Neural cell (in vitro differentiated cells): ENCODE measurements around the gene USP30. TPM values are rescaled to one million over a fixed set of nuclear protein-coding genes. Genes with fewer than 3 reads are reported as not detected.

Experiments
- H2AFZ ChIP-seq: fragments of 200-600, 300-800 bp; sonication (generic), shearing (Covaris generic); 2 replicates; pipeline ENCODE4 v1.6.0; 2014; ENCODE audit warnings: low read depth, mild to moderate bottlenecking, antibody characterized with exemption, low read length, moderate library complexity
- H3F3A ChIP-seq: fragments of 200-600 bp; shearing (Covaris generic); 2 replicates; pipeline ENCODE4 v1.6.1; 2016; ENCODE audit warnings: mild to moderate bottlenecking, moderate library complexity, mixed read lengths, antibody characterized with exemption, low read length; ENCODE audit not compliant: insufficient read depth, poor library complexity, severe bottlenecking
- H3K27ac ChIP-seq: fragments of 200-600, 300-800 bp; sonication (generic), shearing (Covaris generic); 2 replicates; pipeline ENCODE4 v1.5.1; 2014; ENCODE audit warnings: mild to moderate bottlenecking, low read length, moderate library complexity
- H3K27me3 ChIP-seq: fragments of 300-800, 200-600 bp; sonication (generic), shearing (Covaris generic); 2 replicates; pipeline ENCODE4 v1.6.0; 2014; ENCODE audit warnings: mild to moderate bottlenecking, low read depth, low read length, moderate library complexity; ENCODE audit not compliant: insufficient read depth
- H3K36me3 ChIP-seq: fragments of 300-800, 200-600 bp; sonication (generic), shearing (Covaris generic); 2 replicates; pipeline ENCODE4 v1.5.1; 2014; ENCODE audit warnings: mild to moderate bottlenecking, antibody characterized with exemption, low read length, moderate library complexity; ENCODE audit not compliant: insufficient read depth
- H3K4me2 ChIP-seq: fragments of 300-800, 200-600 bp; sonication (generic), shearing (Covaris generic); 2 replicates; pipeline ENCODE4 v1.6.0; 2014; ENCODE audit warnings: mild to moderate bottlenecking, low read length
- H3K4me3 ChIP-seq: fragments of 300-800, 200-600 bp; sonication (generic), shearing (Covaris generic); 2 replicates; pipeline ENCODE4 v1.5.1; 2014; ENCODE audit warnings: mild to moderate bottlenecking, low read length, moderate library complexity
- H3K79me2 ChIP-seq: fragments of 200-600 bp; shearing (Covaris generic); replicated peaks from 2 replicates; pipeline ENCODE4 v1.6.0; 2014; ENCODE audit warnings: mild to moderate bottlenecking, low read length, moderate library complexity; ENCODE audit not compliant: insufficient read depth
- H3K9ac ChIP-seq: fragments of 300-800, 200-600 bp; sonication (generic), shearing (Covaris generic); 2 replicates; pipeline ENCODE4 v1.6.1; 2016; ENCODE audit warnings: mild to moderate bottlenecking, low read length, mixed read lengths
- H3K9me2 ChIP-seq: fragments of 200-600 bp; shearing (Covaris generic); 2 replicates; pipeline ENCODE4 v1.6.1; 2016; ENCODE audit warnings: mild to moderate bottlenecking, low read length, mixed read lengths; ENCODE audit not compliant: insufficient read depth
- H3K9me3 ChIP-seq: fragments of 200-600, 300-800 bp; sonication (generic), shearing (Covaris generic); 2 replicates; pipeline ENCODE4 v1.6.1; 2016; ENCODE audit warnings: mild to moderate bottlenecking, mixed run types, low read length, moderate library complexity, mixed read lengths
- H4K20me1 ChIP-seq: fragments of 200-600 bp; shearing (Covaris generic); 2 replicates; pipeline ENCODE4 v1.6.1; 2016; ENCODE audit warnings: mild to moderate bottlenecking, mixed run types; ENCODE audit not compliant: insufficient read depth
- EP300 ChIP-seq: fragments of 450-650 bp; conservative IDR thresholded peaks from 2 replicates; pipeline ENCODE4 v1.6.1; 2014; ENCODE audit warnings: antibody characterized with exemption, mild to moderate bottlenecking, moderate library complexity; ENCODE audit not compliant: poor library complexity, severe bottlenecking
- EZH2 ChIP-seq: fragments of 200-600, 300-800 bp; shearing (Covaris generic), sonication (generic); IDR thresholded peaks from 2 replicates; pipeline ENCODE4 v1.6.1; 2014; ENCODE audit warnings: antibody characterized with exemption, low read length, borderline replicate concordance, mild to moderate bottlenecking; ENCODE audit not compliant: insufficient read depth, poor library complexity, severe bottlenecking
- MXI1 ChIP-seq: fragments of 450-650 bp; conservative IDR thresholded peaks from 2 replicates; pipeline ENCODE4 v1.6.1; 2014; ENCODE audit warnings: antibody characterized with exemption, mild to moderate bottlenecking; ENCODE audit not compliant: poor library complexity, severe bottlenecking
- POLR2AphosphoS5 ChIP-seq: IDR thresholded peaks from 2 replicates; pipeline ENCODE4 v1.6.1; 2012
- RAD21 ChIP-seq: fragments of 450-650 bp; conservative IDR thresholded peaks from 2 replicates; pipeline ENCODE4 v1.6.1; 2014; ENCODE audit warnings: antibody characterized with exemption, mild to moderate bottlenecking, moderate library complexity
- SMC3 ChIP-seq: fragments of 450-650 bp; conservative IDR thresholded peaks from 2 replicates; pipeline ENCODE4 v1.6.1; 2014; ENCODE audit warnings: antibody characterized with exemption, mild to moderate bottlenecking, moderate library complexity; ENCODE audit not compliant: poor library complexity
- TAF1 ChIP-seq: IDR thresholded peaks from 2 replicates; pipeline ENCODE4 v1.6.1; 2012; ENCODE audit warnings: low read depth
- polyA plus RNA-seq: library from polyadenylated mRNA; depleted of rRNA; stranded (reverse); fragments of >200 nt; gene quantifications from 2 replicates; pipeline ENCODE4 v1.2.3, GENCODE V29; 2014
- TF ChIP-seq, protein P1 (sequence below): IDR thresholded peaks from 2 replicates; pipeline ENCODE4 v1.6.1; 2012; ENCODE audit warnings: borderline replicate concordance
- TF ChIP-seq, protein P2 (sequence below): fragments of 450-650 bp; IDR thresholded peaks from 2 replicates; pipeline ENCODE4 v1.5.1; 2014; ENCODE audit warnings: antibody characterized with exemption, mild to moderate bottlenecking, moderate library complexity; ENCODE audit not compliant: poor library complexity, severe bottlenecking

Gene USP30
- polyA plus RNA-seq, 1 donor from 2014 or later = 37.2 TPM

DNA sequence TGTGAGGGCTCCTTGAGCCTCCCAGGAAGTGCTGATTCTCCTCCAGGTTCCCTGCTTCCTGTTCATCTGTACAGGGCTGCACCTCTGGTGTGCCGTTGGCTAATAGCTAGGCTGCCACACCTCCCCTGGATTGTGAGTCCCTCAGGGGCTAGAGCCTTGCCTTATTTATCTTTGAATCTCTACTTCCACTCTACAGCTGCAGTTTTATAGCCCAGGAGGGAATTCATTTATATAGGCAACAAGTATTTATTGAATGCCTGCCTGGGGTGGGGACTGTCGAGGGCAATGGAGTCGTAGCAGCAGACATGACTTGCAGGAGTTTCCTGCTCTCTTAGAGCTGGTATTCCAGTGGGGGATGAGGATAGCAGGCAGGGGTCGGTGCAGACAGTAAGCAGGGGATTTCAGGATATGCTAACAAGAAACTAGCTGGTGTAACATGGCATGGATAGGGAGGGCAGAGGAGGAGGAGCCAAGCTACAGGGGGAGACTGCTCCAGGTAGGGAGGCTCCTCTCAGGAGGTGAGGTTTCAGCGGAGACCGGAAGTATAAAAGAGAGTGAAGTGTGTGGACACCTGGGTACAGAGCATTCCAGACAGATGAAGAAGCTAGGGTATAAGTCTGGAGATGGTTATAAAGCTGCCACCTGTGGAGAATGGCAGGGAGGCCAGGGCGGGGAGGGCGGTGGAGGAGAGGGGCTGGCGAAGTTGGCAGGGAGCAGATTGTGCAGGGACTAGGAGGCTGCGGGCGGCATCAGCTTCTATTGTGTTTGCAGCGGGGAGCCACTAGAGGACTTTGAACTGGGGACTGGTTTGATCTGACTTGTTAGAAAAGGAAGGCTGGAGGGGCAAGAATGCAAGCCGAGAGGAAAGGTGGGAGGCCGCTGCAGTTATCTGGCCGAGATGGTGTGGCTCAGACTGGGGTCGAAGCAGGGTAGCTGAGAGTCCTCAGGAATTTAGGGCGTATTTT is 17.2 kb downstream of the USP30 start:
- H3K27ac ChIP-seq = no peak overlapping the region
- no peak overlapping the region for H3K4me3 ChIP-seq
- no peaks in the 10 kb centered on the region for H3F3A ChIP-seq
- no peak overlapping the region for H3K9ac ChIP-seq
- TF ChIP-seq SMC3 = no peak
- TF ChIP-seq, protein P1, sequence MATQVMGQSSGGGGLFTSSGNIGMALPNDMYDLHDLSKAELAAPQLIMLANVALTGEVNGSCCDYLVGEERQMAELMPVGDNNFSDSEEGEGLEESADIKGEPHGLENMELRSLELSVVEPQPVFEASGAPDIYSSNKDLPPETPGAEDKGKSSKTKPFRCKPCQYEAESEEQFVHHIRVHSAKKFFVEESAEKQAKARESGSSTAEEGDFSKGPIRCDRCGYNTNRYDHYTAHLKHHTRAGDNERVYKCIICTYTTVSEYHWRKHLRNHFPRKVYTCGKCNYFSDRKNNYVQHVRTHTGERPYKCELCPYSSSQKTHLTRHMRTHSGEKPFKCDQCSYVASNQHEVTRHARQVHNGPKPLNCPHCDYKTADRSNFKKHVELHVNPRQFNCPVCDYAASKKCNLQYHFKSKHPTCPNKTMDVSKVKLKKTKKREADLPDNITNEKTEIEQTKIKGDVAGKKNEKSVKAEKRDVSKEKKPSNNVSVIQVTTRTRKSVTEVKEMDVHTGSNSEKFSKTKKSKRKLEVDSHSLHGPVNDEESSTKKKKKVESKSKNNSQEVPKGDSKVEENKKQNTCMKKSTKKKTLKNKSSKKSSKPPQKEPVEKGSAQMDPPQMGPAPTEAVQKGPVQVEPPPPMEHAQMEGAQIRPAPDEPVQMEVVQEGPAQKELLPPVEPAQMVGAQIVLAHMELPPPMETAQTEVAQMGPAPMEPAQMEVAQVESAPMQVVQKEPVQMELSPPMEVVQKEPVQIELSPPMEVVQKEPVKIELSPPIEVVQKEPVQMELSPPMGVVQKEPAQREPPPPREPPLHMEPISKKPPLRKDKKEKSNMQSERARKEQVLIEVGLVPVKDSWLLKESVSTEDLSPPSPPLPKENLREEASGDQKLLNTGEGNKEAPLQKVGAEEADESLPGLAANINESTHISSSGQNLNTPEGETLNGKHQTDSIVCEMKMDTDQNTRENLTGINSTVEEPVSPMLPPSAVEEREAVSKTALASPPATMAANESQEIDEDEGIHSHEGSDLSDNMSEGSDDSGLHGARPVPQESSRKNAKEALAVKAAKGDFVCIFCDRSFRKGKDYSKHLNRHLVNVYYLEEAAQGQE = no peak
- no peak for TF ChIP-seq EZH2
- TF ChIP-seq, protein P2, sequence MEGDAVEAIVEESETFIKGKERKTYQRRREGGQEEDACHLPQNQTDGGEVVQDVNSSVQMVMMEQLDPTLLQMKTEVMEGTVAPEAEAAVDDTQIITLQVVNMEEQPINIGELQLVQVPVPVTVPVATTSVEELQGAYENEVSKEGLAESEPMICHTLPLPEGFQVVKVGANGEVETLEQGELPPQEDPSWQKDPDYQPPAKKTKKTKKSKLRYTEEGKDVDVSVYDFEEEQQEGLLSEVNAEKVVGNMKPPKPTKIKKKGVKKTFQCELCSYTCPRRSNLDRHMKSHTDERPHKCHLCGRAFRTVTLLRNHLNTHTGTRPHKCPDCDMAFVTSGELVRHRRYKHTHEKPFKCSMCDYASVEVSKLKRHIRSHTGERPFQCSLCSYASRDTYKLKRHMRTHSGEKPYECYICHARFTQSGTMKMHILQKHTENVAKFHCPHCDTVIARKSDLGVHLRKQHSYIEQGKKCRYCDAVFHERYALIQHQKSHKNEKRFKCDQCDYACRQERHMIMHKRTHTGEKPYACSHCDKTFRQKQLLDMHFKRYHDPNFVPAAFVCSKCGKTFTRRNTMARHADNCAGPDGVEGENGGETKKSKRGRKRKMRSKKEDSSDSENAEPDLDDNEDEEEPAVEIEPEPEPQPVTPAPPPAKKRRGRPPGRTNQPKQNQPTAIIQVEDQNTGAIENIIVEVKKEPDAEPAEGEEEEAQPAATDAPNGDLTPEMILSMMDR = no peak
- no peak for TF ChIP-seq EP300
- no peak for TF ChIP-seq MXI1
- TF ChIP-seq POLR2AphosphoS5 = no peak
- TF ChIP-seq TAF1 = no peak
- no peak for TF ChIP-seq RAD21
- no peaks in the 10 kb centered on the region for H3K27me3 ChIP-seq
- H2AFZ ChIP-seq = no peak overlapping the region
- no peak overlapping the region for H3K4me2 ChIP-seq
- H3K9me3 ChIP-seq = no peaks in the 10 kb centered on the region
- peaks cover 2% of the 10 kb centered on the region for H3K36me3 ChIP-seq
- H3K9me2 ChIP-seq = no peaks in the 10 kb centered on the region
- no peaks in the 10 kb centered on the region for H3K79me2 ChIP-seq
- H4K20me1 ChIP-seq = no peaks in the 10 kb centered on the region

DNA sequence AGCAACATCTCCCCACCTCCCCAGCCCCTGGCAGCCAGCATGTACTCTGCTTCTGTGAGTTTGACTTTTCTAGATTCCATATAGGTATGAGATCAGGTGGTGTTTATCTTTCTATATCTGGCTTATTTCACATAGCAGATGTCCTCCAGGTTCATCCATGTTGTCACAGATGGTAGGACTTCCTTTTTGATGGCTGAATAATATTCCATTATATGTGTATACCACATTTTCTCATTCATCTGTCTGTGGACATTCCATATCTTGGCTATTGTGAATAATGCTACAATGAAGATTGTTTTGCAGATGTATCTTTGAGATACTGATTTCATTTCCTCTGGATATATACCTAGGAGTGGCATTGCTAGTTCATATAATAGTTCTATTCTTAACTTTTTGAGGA is 22.5 kb downstream of the USP30 start:
- no peak overlapping the region for H3K4me3 ChIP-seq
- no peak for TF ChIP-seq MXI1
- H3K27me3 ChIP-seq = no peaks in the 10 kb centered on the region
- H3K36me3 ChIP-seq = peaks cover 10% of the 10 kb centered on the region
- H3K27ac ChIP-seq = no peak overlapping the region
- no peaks in the 10 kb centered on the region for H3K9me3 ChIP-seq
- no peak overlapping the region for H3K9ac ChIP-seq
- H3K79me2 ChIP-seq = no peaks in the 10 kb centered on the region
- no peak overlapping the region for H3K4me2 ChIP-seq
- H4K20me1 ChIP-seq = no peaks in the 10 kb centered on the region
- no peaks in the 10 kb centered on the region for H3K9me2 ChIP-seq
- H2AFZ ChIP-seq = no peak overlapping the region
- no peaks in the 10 kb centered on the region for H3F3A ChIP-seq
